Activated T-helper 9 cell treated with anti-CD3 and anti-CD28 coated beads, Interleukin-2, amount 50 U/mL, for 16 hours (primary cell): ENCODE measurements around the gene WLS.

Experiments
- DNase-seq: peaks from one replicate; pipeline ENCODE4 v3.0.0-alpha.2; 2020; ENCODE audit warnings: low read depth

Gene WLS

GRCh38 chr1:68085752-68086151 is 146.6 kb downstream of the WLS start:
- no peak for DNase-seq

DNA sequence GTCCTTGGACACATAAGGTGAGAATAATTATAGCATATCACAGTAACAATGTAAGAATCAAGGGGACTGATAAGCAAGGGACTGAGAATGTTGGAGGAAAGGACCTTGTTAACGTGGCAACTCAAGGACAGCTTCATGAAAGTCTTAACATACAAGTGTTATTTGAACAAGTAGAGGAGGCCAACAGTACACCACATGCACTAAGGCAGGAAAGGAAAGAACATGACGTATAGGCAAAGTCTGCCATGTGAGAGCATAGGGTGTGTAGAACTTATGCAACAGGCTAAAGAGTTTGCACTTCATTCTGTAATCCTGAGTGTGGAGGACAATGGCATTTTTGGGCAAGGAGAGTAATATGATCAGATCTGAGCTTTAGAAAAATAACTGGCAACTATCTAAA is 148.6 kb downstream of the WLS start:
- no peak for DNase-seq

GRCh38 chr1:68081775-68082283 is 150.5 kb downstream of the WLS start:
- DNase-seq, result no peak

GRCh38 chr1:68078647-68079046 is 153.7 kb downstream of the WLS start:
- DNase-seq, result no peak
